Right lobe of liver (tissue), 4 donors: Measurements from ENCODE around the gene GATB.

Source experiments
- CTCF ChIP-seq, 4 donors: fragments of 200-600 bp in 3 of 4; fragments of 450-650 bp in 1 of 4; IDR thresholded peaks; one replicate each; pipeline versions ENCODE4 v1.5.1 to v1.8.0; 2016 to 2022; ENCODE audit warnings: antibody characterized with exemption in 4 of 4, mild to moderate bottlenecking in 2 of 4
- POLR2A ChIP-seq: fragments of 450-650 bp; IDR thresholded peaks from one replicate; pipeline ENCODE4 v1.6.1; 2017; ENCODE audit warnings: antibody characterized with exemption, mild to moderate bottlenecking
- donor health status: DM: no; HTN: no; CAD: no.
- donor health status: DM: no; HTN: no; CAD: no.
- donor health status: DM: no; HTN: yes; CAD: no.

- TF ChIP-seq POLR2A (no peak), CTCF (IDR thresholded peaks at IDR 0.05) (no peak)
These were observed 11.5 kb upstream of the GATB start for GRCh38 chr4:151772274-151772673.
